Measurements from ENCODE around the gene RPRD1B.

GRCh38 chr20:38060536-38060935 lies 27.0 kb downstream of the RPRD1B start:
- no peak for TF ChIP-seq CREB1 (CRISPR knock-in tag; IDR thresholded peaks at IDR 0.05; ENCODE audit: low read depth)
- TF ChIP-seq EZH2 (IDR thresholded peaks at IDR 0.05; ENCODE audit: low read depth, unreplicated experiment) = no peak
- TF ChIP-seq CTCF (conservative IDR thresholded peaks at IDR 0.05; ENCODE audit: low read depth in 2 of 2) = no peak
- TF ChIP-seq STAT1 (IDR thresholded peaks at IDR 0.05; ENCODE audit: unreplicated experiment) = no peak
- TF ChIP-seq POLR2AphosphoS5 (IDR thresholded peaks at IDR 0.05; ENCODE audit: low read depth) = no peak
- TF ChIP-seq EZH2phosphoT487 (IDR thresholded peaks at IDR 0.05; ENCODE audit: unreplicated experiment) = no peak
- TF ChIP-seq JUNB (IDR thresholded peaks at IDR 0.05; ENCODE audit: unreplicated experiment) = no peak
- no peak for TF ChIP-seq ZNF462 (CRISPR knock-in tag; IDR thresholded peaks at IDR 0.05)
- no peak for TF ChIP-seq ZNF331 (CRISPR knock-in tag; IDR thresholded peaks at IDR 0.05; ENCODE audit: low read depth)
- TF ChIP-seq REST (IDR thresholded peaks at IDR 0.05; ENCODE audit: unreplicated experiment) = no peak
